ENCODE data around the gene QKI.
A peak's percentile ranks its signal among the peaks of the same experiment; 100 is the strongest.

QKI gene

DNA sequence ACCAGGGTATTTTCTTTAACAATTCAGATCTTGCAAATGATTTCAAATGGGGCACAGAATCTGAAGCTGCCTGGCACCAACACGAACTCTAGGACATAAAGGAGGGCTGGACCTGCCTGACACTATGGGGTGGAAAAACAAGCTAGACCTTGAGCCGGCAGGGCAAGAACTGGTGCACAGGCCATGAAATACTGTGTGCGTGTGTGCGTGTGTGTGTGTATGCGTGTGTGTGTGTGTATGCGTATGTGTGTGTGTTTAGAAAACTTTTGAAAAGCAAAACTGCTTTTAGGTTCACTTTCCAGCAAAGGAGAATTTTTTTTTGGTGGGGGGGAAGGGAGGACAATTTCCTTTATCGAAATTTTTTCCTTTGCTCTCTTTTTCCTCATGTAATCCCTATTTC is 11.9 kb upstream of the QKI start:
- no peak for DNase-seq (ENCODE audit: low read depth in 1 of 2, low spot score in 1 of 2)
- H3K27ac ChIP-seq (replicated peaks) = no peak overlapping the region
- TF ChIP-seq SPI1 (IDR thresholded peaks at IDR 0.05; ENCODE audit: borderline replicate concordance, low read depth) (no peak), GABPA (IDR thresholded peaks at IDR 0.05; ENCODE audit: low read depth) (no peak), POLR2AphosphoS5 (IDR thresholded peaks at IDR 0.05; ENCODE audit: low read depth) (no peak)
- TF ChIP-seq, protein P1, sequence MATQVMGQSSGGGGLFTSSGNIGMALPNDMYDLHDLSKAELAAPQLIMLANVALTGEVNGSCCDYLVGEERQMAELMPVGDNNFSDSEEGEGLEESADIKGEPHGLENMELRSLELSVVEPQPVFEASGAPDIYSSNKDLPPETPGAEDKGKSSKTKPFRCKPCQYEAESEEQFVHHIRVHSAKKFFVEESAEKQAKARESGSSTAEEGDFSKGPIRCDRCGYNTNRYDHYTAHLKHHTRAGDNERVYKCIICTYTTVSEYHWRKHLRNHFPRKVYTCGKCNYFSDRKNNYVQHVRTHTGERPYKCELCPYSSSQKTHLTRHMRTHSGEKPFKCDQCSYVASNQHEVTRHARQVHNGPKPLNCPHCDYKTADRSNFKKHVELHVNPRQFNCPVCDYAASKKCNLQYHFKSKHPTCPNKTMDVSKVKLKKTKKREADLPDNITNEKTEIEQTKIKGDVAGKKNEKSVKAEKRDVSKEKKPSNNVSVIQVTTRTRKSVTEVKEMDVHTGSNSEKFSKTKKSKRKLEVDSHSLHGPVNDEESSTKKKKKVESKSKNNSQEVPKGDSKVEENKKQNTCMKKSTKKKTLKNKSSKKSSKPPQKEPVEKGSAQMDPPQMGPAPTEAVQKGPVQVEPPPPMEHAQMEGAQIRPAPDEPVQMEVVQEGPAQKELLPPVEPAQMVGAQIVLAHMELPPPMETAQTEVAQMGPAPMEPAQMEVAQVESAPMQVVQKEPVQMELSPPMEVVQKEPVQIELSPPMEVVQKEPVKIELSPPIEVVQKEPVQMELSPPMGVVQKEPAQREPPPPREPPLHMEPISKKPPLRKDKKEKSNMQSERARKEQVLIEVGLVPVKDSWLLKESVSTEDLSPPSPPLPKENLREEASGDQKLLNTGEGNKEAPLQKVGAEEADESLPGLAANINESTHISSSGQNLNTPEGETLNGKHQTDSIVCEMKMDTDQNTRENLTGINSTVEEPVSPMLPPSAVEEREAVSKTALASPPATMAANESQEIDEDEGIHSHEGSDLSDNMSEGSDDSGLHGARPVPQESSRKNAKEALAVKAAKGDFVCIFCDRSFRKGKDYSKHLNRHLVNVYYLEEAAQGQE (IDR thresholded peaks at IDR 0.05; ENCODE audit: insufficient replicate concordance, low read depth) = no peak
- TF ChIP-seq, protein P2, sequence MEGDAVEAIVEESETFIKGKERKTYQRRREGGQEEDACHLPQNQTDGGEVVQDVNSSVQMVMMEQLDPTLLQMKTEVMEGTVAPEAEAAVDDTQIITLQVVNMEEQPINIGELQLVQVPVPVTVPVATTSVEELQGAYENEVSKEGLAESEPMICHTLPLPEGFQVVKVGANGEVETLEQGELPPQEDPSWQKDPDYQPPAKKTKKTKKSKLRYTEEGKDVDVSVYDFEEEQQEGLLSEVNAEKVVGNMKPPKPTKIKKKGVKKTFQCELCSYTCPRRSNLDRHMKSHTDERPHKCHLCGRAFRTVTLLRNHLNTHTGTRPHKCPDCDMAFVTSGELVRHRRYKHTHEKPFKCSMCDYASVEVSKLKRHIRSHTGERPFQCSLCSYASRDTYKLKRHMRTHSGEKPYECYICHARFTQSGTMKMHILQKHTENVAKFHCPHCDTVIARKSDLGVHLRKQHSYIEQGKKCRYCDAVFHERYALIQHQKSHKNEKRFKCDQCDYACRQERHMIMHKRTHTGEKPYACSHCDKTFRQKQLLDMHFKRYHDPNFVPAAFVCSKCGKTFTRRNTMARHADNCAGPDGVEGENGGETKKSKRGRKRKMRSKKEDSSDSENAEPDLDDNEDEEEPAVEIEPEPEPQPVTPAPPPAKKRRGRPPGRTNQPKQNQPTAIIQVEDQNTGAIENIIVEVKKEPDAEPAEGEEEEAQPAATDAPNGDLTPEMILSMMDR (IDR thresholded peaks at IDR 0.05; ENCODE audit: insufficient read depth, low read length) = no peak
- H3K27me3 ChIP-seq (ENCODE audit: insufficient read depth, poor library complexity, severe bottlenecking) = no peaks in the 10 kb centered on the region
- H3K4me3 ChIP-seq (replicated peaks; ENCODE audit: insufficient read depth, low read length) = no peak overlapping the region

DNA sequence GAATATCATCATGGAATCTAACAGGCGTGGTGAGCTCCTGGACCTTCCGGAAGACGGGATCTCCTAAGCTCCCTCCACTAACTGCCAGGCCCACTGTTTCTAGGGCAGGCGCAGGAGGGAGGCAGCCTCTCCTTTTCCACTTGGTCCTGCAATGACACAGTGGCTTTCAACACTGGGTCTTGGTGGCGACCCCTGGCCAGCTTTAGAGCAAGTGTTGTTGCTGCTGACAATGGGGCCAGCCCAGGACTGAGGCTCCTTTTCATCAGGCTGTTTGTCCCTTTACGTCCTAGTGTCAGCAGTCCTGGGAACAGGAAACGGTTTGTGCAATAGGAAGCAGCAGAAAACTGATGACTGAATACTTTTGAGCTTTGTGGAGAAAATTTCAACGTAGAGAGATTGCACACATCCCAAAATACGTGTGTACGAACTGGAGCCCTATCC is 9.7 kb upstream of the QKI start:
- H3K27me3 ChIP-seq (ENCODE audit: insufficient read depth, poor library complexity, severe bottlenecking) = no peaks in the 10 kb centered on the region
- peak overlapping the region; percentile 85 for H3K27ac ChIP-seq (replicated peaks)
- H3K4me3 ChIP-seq (replicated peaks; ENCODE audit: insufficient read depth, low read length) = no peak overlapping the region
- peak; percentile 76 to 80 for DNase-seq (ENCODE audit: low read depth in 1 of 2, low spot score in 1 of 2)
- TF ChIP-seq SPI1 (IDR thresholded peaks at IDR 0.05; ENCODE audit: borderline replicate concordance, low read depth) (0 out of 2 replicates have a peak, but pooled peaks have one; percentile 18), POLR2AphosphoS5 (IDR thresholded peaks at IDR 0.05; ENCODE audit: low read depth) (peak; percentile 67), GABPA (IDR thresholded peaks at IDR 0.05; ENCODE audit: low read depth) (peak; percentile 51)
- TF ChIP-seq, protein P2 (IDR thresholded peaks at IDR 0.05; ENCODE audit: insufficient read depth, low read length) = no peak
- TF ChIP-seq, protein P1 (IDR thresholded peaks at IDR 0.05; ENCODE audit: insufficient replicate concordance, low read depth) = no peak

DNA sequence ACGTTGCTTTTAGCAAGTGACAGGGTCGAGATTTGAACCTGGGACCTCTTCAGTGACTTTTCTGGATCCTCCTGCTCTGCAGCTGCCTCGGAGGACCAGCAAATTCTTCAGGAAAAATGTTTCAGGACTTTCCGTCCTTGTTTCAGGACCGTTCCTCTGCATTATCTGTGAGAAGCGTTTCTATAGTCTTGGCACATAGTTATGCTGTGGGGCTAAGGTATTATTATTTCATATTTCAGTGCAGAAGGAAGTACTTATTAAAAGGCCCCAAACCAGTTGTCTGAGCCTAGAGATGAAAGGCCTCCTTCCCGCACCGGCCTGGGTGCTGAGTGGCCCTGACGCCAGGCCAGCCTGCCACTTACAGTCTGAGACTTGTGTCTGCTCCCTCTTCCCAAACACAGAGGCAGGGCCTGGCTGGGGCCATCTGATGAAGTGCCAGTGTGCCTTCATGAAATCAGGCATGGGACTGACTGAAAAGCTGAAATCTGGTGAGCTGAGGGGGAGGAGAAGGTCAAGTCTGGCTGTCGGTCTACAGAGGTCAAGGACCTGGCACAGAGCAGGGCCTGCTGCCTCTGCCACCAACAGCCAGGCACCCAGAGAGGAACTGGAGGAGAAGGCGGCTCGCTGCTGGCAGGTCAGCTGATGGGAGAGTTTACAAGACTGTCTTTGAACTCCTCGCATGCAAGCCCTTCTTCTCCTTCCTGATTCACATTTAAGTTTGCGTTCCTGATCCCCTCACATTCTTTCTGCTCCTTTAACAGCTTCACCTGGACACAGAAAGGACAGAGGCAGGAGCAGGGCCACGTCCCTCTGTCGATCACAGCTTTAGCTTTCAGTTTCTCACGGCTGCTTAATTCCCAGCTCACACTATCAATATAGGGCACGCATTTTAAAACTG is 8.9 kb upstream of the QKI start:
- H3K27me3 ChIP-seq (ENCODE audit: insufficient read depth, poor library complexity, severe bottlenecking) = no peaks in the 10 kb centered on the region
- peak overlapping the region; percentile 85 for H3K27ac ChIP-seq (replicated peaks)
- DNase-seq (ENCODE audit: low read depth in 1 of 2, low spot score in 1 of 2) = peak in 1 of 2 experiments; percentile 86
- peak overlapping the region; percentile 28 for H3K4me3 ChIP-seq (replicated peaks; ENCODE audit: insufficient read depth, low read length)
- TF ChIP-seq SPI1 (IDR thresholded peaks at IDR 0.05; ENCODE audit: borderline replicate concordance, low read depth) (peak; percentile 89), GABPA (IDR thresholded peaks at IDR 0.05; ENCODE audit: low read depth) (no peak), POLR2AphosphoS5 (IDR thresholded peaks at IDR 0.05; ENCODE audit: low read depth) (peak; percentile 64)
- TF ChIP-seq, protein P1 (IDR thresholded peaks at IDR 0.05; ENCODE audit: insufficient replicate concordance, low read depth) = no peak
- TF ChIP-seq, protein P2 (IDR thresholded peaks at IDR 0.05; ENCODE audit: insufficient read depth, low read length) = no peak

All from HL-60 (cell line).